PC-3 (cell line): Measurements from ENCODE around the gene GSDME. TPM values are rescaled to one million over a fixed set of nuclear protein-coding genes. Genes with fewer than 3 reads are reported as not detected.
A peak's percentile ranks its signal among the peaks of the same experiment; 100 is the strongest.

Source experiments
- ATAC-seq: fragments of 200-7000 bp; cut with Tn5 transposase; 2 replicates; pipeline ENCODE4 v1.9.1; 2020; ENCODE audit warnings: mild to moderate bottlenecking, moderate library complexity
- BruUV-seq: library from RNA; stranded (reverse); fragments of 400-500 nt; replicated peaks from 2 replicates; lab custom pipeline; 2021; lab: Mats Ljungman, UMichigan
- CTCF ChIA-PET: fragments of 300-600 bp; sonication (Branson Sonifier 250); formaldehyde crosslinking; loops from one replicate; lab custom pipeline; 2022; ENCODE audit warnings: antibody characterized with exemption; lab: Charles Lee
- POLR2A ChIA-PET: fragments of 300-600 bp; sonication (Branson Sonifier 250); formaldehyde crosslinking; loops from one replicate; lab custom pipeline; 2022; ENCODE audit warnings: antibody characterized with exemption; ENCODE audit not compliant: unreplicated experiment; lab: Charles Lee
- DNase-seq: peaks from one replicate; pipeline ENCODE4 v3.0.0-alpha.2; 2015
- H2AFZ ChIP-seq: fragments of 300-600 bp; sonication (generic); 2 replicates; pipeline ENCODE4 v1.6.0; 2016; ENCODE audit warnings: antibody characterized with exemption, low read length
- H3F3A ChIP-seq: fragments of 300-600 bp; sonication (generic); one replicate; pipeline ENCODE4 v1.6.0; 2017; ENCODE audit warnings: antibody characterized with exemption, low read length, control low read depth, mild to moderate bottlenecking; ENCODE audit not compliant: unreplicated experiment
- H3K27ac ChIP-seq: fragments of 300-600 bp; sonication (generic); 2 replicates; pipeline ENCODE4 v1.5.1; 2016; ENCODE audit warnings: mild to moderate bottlenecking, low read length
- H3K27me3 ChIP-seq: fragments of 300-600 bp; sonication (generic); 2 replicates; pipeline ENCODE4 v1.6.1; 2016; ENCODE audit warnings: low read length, mixed read lengths
- H3K36me3 ChIP-seq: fragments of 300-600 bp; sonication (generic); 2 replicates; pipeline ENCODE4 v1.6.1; 2016; ENCODE audit warnings: low read depth, mixed run types, low read length, mixed read lengths
- H3K4me1 ChIP-seq: fragments of 300-600 bp; sonication (generic); 2 replicates; pipeline ENCODE4 v1.5.1; 2016; ENCODE audit warnings: low read length; ENCODE audit not compliant: insufficient read depth
- H3K4me2 ChIP-seq: fragments of 300-600 bp; sonication (generic); 2 replicates; pipeline ENCODE4 v1.6.0; 2016; ENCODE audit warnings: low read length
- H3K4me3 ChIP-seq: fragments of 300-600 bp; sonication (generic); 2 replicates; pipeline ENCODE4 v1.5.1; 2016; ENCODE audit warnings: mild to moderate bottlenecking, low read length, mixed read lengths
- H3K79me2 ChIP-seq: fragments of 300-600 bp; sonication (generic); 2 replicates; pipeline ENCODE4 v1.6.1; 2017; ENCODE audit warnings: low read length, mixed read lengths
- H3K9ac ChIP-seq: fragments of 300-600 bp; sonication (generic); 2 replicates; pipeline ENCODE4 v1.6.0; 2016; ENCODE audit warnings: mild to moderate bottlenecking, low read length
- H3K9me2 ChIP-seq: fragments of 300-600 bp; sonication (generic); replicated peaks from 2 replicates; pipeline ENCODE4 v1.6.1; 2016; ENCODE audit warnings: mixed run types, low read length, mixed read lengths
- H3K9me3 ChIP-seq: fragments of 300-600 bp; sonication (generic); 2 replicates; pipeline ENCODE4 v1.6.1; 2016; ENCODE audit warnings: low read length, mixed read lengths
- H4K20me1 ChIP-seq: fragments of 300-600 bp; sonication (generic); 2 replicates; pipeline ENCODE4 v1.6.1; 2016; ENCODE audit warnings: low read length, mixed read lengths
- CTCF ChIP-seq: fragments of 300-600 bp; sonication (generic); conservative IDR thresholded peaks from 2 replicates; pipeline ENCODE4 v1.5.1; 2017; ENCODE audit warnings: antibody characterized with exemption, low read depth, mild to moderate bottlenecking, low read length
- EZH2 ChIP-seq: fragments of 300-600 bp; sonication (generic); IDR thresholded peaks from one replicate; pipeline ENCODE4 v1.6.1; 2017; ENCODE audit warnings: antibody characterized with exemption, mild to moderate bottlenecking, low read length; ENCODE audit not compliant: unreplicated experiment
- EZH2phosphoT487 ChIP-seq: fragments of 300-600 bp; sonication (generic); IDR thresholded peaks from 2 replicates; pipeline ENCODE4 v1.6.1; 2018; ENCODE audit warnings: mild to moderate bottlenecking, antibody characterized with exemption, low read length, borderline replicate concordance
- intact Hi-C: fragments of 100-400 bp; cut with micrococcal nuclease; formaldehyde crosslinking; loops from 2 replicates; pipeline ENCODE4 v1.9.0; 2023
- total RNA-seq: library from RNA; depleted of rRNA; stranded (reverse); fragments of >200 nt; gene quantifications from 2 replicates; pipeline ENCODE4 v1.2.3, GENCODE V29; 2014

GSDME gene
- total RNA-seq, 1 experiment from 2014 or later = 12.0 TPM

GRCh38 chr7:24767878-24768569 is 10.8 kb upstream of the GSDME start:
- H3K27ac ChIP-seq = no peak overlapping the region
- no peaks in the 10 kb centered on the region for H3K27me3 ChIP-seq
- H3K36me3 ChIP-seq = no peaks in the 10 kb centered on the region
- no peak overlapping the region for H3K4me3 ChIP-seq
- TF ChIP-seq CTCF (peak; percentile 35; the same call in 1 of the 2 replicates), EZH2 (no peak)
- no peak overlapping the region for H3K9ac ChIP-seq
- H3K9me2 ChIP-seq = no peaks in the 10 kb centered on the region
- BruUV-seq = no TSS peak
- intact Hi-C loops = no loop called here
- no peaks in the 10 kb centered on the region for H3K79me2 ChIP-seq
- ChIA-PET POLR2A (no interaction called here), CTCF (interaction anchor here (0.5 kb wide), 1 partner anchor 187 kb away, joined by 4 read pairs; no protein-coding TSS in a partner anchor)
- no peak overlapping the region for H2AFZ ChIP-seq
- DNase-seq = no peak
- no peaks in the 10 kb centered on the region for H3F3A ChIP-seq
- no peak overlapping the region for H3K4me2 ChIP-seq
- ATAC-seq = 0 out of 2 replicates have a peak, but pooled peaks have one; percentile 31
- no peaks in the 10 kb centered on the region for H3K4me1 ChIP-seq
- H4K20me1 ChIP-seq = no peaks in the 10 kb centered on the region
- no peaks in the 10 kb centered on the region for H3K9me3 ChIP-seq

- CTCF ChIA-PET = no interaction called here
- H3K9me2 ChIP-seq = no peaks in the 10 kb centered on the region
These were observed 7.9 kb upstream of the GSDME start for GRCh38 chr7:24764972-24765744.

More at GRCh38 chr7:24764972-24765744, 7.9 kb upstream of the GSDME start:
- BruUV-seq = no TSS peak
- H3F3A ChIP-seq = no peaks in the 10 kb centered on the region
- POLR2A ChIA-PET = no interaction called here
- no peaks in the 10 kb centered on the region for H3K4me1 ChIP-seq
- no peaks in the 10 kb centered on the region for H3K27me3 ChIP-seq
- intact Hi-C loops = no loop called here
- H3K36me3 ChIP-seq = no peaks in the 10 kb centered on the region
- H3K79me2 ChIP-seq = no peaks in the 10 kb centered on the region
- TF ChIP-seq CTCF (no peak), EZH2phosphoT487 (no peak), EZH2 (no peak)
- H3K9me3 ChIP-seq = no peaks in the 10 kb centered on the region
- no peak overlapping the region for H2AFZ ChIP-seq
- ATAC-seq (no peak), DNase-seq (no peak)
- no peak overlapping the region for H3K4me2 ChIP-seq
- no peak overlapping the region for H3K27ac ChIP-seq
- H4K20me1 ChIP-seq = no peaks in the 10 kb centered on the region
- no peak overlapping the region for H3K9ac ChIP-seq
- H3K4me3 ChIP-seq = no peak overlapping the region
